ENCODE data around the gene RPS6KA2.

DNA sequence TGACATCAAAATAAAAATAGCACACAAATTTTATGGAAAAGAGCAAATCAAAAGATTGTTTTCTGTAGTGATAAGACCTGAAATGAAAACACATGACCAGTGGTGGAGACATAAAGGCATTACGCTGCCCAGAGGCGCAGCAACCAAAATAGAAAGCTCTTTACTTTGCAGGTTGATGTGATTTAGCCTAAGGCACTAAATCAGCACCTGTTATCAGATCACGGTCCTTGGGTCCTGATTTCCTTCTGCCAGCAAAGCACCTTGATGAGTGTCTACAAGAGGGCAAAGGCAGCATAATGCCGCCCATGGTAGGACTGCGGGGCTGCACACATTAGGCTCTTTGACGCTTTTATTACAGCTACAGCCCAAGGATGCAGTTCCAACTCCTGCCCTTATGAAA is 21.3 kb downstream of the RPS6KA2 start:
- TF ChIP-seq, protein P1, sequence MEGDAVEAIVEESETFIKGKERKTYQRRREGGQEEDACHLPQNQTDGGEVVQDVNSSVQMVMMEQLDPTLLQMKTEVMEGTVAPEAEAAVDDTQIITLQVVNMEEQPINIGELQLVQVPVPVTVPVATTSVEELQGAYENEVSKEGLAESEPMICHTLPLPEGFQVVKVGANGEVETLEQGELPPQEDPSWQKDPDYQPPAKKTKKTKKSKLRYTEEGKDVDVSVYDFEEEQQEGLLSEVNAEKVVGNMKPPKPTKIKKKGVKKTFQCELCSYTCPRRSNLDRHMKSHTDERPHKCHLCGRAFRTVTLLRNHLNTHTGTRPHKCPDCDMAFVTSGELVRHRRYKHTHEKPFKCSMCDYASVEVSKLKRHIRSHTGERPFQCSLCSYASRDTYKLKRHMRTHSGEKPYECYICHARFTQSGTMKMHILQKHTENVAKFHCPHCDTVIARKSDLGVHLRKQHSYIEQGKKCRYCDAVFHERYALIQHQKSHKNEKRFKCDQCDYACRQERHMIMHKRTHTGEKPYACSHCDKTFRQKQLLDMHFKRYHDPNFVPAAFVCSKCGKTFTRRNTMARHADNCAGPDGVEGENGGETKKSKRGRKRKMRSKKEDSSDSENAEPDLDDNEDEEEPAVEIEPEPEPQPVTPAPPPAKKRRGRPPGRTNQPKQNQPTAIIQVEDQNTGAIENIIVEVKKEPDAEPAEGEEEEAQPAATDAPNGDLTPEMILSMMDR (IDR thresholded peaks at IDR 0.05; ENCODE audit: borderline replicate concordance, extremely low read depth, low read length, poor library complexity, severe bottlenecking) = no peak
- TF ChIP-seq EZH2 (IDR thresholded peaks at IDR 0.05; ENCODE audit: borderline replicate concordance, low read depth, low read length, severe bottlenecking) = no peak
